Activated naive CD8-positive, alpha-beta T cell treated with anti-CD3 and anti-CD28 coated beads, Interleukin-2, amount 10 ng/mL, durations not matched to agents 7 days and 5 days (primary cell): ENCODE data around the gene SHC3. TPM values are rescaled to one million over a fixed set of nuclear protein-coding genes. Genes with fewer than 3 reads are reported as not detected.

Experiments used
- ATAC-seq: fragments of 150-1000 bp; cut with Tn5 transposase; one replicate; pipeline ENCODE4 v1.10.0; 2021; ENCODE audit warnings: low read depth, moderate library complexity
- POLR2A ChIA-PET: fragments of 350-600 bp; sonication (Branson Sonifier 250); formaldehyde crosslinking; loops from one replicate; lab custom pipeline; 2021; ENCODE audit warnings: antibody characterized with exemption; lab: Charles Lee
- DNase-seq: peaks from one replicate; pipeline ENCODE4 v3.0.0; 2021
- H3K27ac Mint-ChIP-seq: one replicate; pipeline ENCODE4 v1.8.0; 2022; ENCODE audit warnings: mild to moderate bottlenecking, mixed read lengths
- H3K27me3 Mint-ChIP-seq: one replicate; pipeline ENCODE4 v1.8.0; 2022; ENCODE audit warnings: mild to moderate bottlenecking, moderate library complexity, mixed read lengths
- H3K36me3 Mint-ChIP-seq: one replicate; pipeline ENCODE4 v1.8.0; 2021; ENCODE audit warnings: mild to moderate bottlenecking, mixed read lengths
- H3K4me1 Mint-ChIP-seq: one replicate; pipeline ENCODE4 v1.8.0; 2021; ENCODE audit warnings: mixed read lengths
- H3K4me3 Mint-ChIP-seq: one replicate; pipeline ENCODE4 v1.8.0; 2022; ENCODE audit warnings: mild to moderate bottlenecking, moderate library complexity, mixed read lengths
- H3K9me3 Mint-ChIP-seq: one replicate; pipeline ENCODE4 v1.8.0; 2021; ENCODE audit warnings: mixed read lengths
- total RNA-seq, 2 experiments: library from RNA; stranded (reverse); gene quantifications; one replicate each; pipeline ENCODE4 v1.2.3, GENCODE V29; 2021

The SHC3 gene
- total RNA-seq, 2 experiments from 2014 or later, result not detected

DNA sequence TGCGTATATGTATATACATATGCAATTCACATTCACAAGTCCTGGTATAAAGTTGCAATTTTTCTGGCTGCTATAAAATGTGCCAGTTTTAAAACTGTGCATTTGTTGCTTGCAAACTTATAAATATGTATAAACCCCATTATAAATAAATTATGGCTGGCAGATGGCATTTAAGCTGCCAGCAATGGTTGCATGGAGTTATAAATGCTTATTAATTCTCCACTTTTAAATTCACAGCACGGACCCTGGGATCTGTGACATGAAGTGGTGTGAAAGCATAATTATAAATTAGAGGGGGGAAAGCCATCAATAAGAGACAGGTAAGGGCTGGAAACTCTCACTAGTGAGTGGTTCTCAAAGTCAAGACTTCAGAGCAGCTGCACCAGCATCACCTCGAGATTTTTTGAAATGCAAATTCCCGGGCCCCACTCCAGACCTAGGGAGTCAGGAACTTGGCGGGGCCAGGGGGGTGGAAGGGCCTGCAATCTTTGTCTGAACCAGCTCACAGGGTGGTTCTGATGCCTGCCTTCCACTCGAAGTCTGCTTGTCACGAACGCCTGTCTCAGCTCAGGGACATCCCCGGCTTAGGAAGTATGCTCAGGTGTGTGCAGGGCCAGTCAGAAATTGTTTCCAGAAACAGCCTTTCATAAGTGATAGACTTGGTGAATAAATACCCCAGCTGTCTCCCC, 170.4 kb downstream of the SHC3 start:
- ATAC-seq (no peak), DNase-seq (no peak)
- Mint-ChIP-seq H3K36me3 (no peaks in the 10 kb centered on the region), H3K4me3 (no peak overlapping the region), H3K4me1 (no peaks in the 10 kb centered on the region), H3K27me3 (peaks cover 24% of the 10 kb centered on the region), H3K27ac (no peak overlapping the region), H3K9me3 (no peaks in the 10 kb centered on the region)
- POLR2A ChIA-PET, result no interaction called here

DNA sequence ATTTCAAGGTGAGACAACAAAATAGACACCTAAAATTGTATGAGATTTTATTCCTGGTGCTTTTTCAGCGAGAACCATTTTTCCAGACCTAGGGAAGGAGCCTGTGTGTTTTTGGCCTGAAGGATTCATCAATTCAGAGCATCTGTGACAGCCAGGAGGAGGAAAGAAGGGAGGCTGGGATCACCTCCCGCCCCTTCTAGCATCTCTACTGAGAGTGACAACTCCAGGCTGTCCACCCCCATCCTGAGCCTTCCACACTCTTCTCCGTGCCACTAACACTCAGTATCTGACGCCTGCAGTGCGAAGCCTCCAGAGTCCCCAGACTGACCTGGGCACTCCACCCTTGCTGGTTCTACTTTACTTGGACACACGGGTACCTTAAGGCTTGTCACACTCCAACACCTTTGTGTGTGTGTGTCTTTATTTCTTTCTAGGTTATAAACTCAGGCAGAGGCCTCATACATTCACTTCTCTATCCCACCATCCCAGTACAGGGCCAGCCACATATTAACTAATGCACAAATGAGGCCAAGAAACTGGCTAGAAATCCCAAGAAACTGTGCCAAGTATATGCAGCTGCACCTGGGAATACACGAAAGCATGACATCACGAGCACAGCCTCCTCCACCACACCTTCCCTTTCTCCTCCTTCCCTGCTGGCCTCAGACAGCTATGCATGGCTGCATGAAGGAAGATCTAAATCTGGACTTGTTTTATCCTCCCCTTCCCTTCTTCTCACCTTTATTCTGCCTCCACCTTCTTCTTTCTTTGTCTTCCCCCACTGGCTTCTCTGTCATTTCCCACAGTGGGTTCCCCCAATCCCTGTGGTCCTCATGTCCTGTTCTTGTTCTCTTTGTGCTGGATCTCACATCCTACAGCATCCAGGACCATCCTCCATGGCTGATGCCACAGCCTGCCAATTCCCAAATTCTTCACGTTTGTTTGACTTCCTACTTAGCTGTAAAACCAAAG, 171.3 kb downstream of the SHC3 start:
- no peaks in the 10 kb centered on the region for H3K36me3 Mint-ChIP-seq
- ATAC-seq, result no peak
- peaks cover 30% of the 10 kb centered on the region for H3K27me3 Mint-ChIP-seq
- POLR2A ChIA-PET, result no interaction called here
- no peaks in the 10 kb centered on the region for H3K4me1 Mint-ChIP-seq
- no peaks in the 10 kb centered on the region for H3K9me3 Mint-ChIP-seq
- DNase-seq, result no peak
- no peak overlapping the region for H3K27ac Mint-ChIP-seq
- no peak overlapping the region for H3K4me3 Mint-ChIP-seq

DNA sequence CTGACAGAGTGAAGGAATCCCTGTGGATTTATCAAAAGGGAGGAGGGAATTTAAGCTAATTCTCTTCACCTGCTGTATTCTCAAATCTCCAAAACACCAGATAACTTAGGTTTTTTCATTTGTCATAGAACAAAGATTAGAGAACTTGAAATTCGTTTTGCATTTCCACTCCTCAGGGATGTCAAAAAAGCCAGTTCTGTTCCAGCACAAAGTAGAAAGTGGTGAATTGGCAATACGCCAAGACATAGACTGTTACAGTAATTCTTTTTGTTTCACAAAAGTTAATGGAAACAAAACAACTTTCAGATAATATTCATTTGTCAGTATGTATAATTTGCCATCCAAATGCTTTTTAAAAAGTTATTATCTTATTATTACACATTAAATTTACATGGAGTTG, 172.4 kb downstream of the SHC3 start:
- Mint-ChIP-seq H3K36me3 (no peaks in the 10 kb centered on the region), H3K4me3 (no peak overlapping the region), H3K27ac (no peak overlapping the region), H3K4me1 (no peaks in the 10 kb centered on the region), H3K9me3 (no peaks in the 10 kb centered on the region), H3K27me3 (peaks cover 37% of the 10 kb centered on the region)
- POLR2A ChIA-PET, result no interaction called here
- ATAC-seq (no peak), DNase-seq (no peak)

DNA sequence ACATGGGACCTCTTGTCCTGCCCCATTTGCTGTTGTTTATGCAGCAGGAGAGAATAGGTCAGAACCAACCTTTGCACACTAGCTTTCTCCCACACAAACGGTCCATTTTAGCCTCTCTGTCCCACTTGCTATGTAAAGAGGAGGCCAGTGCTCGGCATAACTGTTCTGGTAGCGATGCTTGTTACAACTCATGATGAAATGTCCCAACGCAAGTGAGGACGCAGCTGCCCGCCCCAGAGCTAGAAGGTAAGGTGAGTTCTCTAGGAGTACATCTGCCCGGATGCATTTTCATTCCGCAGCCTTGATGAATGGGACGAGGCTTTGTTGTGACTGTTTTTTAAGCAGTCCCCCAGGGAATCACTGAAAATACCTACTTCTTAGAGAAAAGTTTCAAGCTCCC, 173.3 kb downstream of the SHC3 start:
- no peaks in the 10 kb centered on the region for H3K9me3 Mint-ChIP-seq
- POLR2A ChIA-PET, result no interaction called here
- peaks cover 38% of the 10 kb centered on the region for H3K27me3 Mint-ChIP-seq
- ATAC-seq, result no peak
- DNase-seq, result no peak
- peaks cover 3% of the 10 kb centered on the region for H3K4me1 Mint-ChIP-seq
- no peak overlapping the region for H3K27ac Mint-ChIP-seq
- no peaks in the 10 kb centered on the region for H3K36me3 Mint-ChIP-seq
- H3K4me3 Mint-ChIP-seq, result no peak overlapping the region

DNA sequence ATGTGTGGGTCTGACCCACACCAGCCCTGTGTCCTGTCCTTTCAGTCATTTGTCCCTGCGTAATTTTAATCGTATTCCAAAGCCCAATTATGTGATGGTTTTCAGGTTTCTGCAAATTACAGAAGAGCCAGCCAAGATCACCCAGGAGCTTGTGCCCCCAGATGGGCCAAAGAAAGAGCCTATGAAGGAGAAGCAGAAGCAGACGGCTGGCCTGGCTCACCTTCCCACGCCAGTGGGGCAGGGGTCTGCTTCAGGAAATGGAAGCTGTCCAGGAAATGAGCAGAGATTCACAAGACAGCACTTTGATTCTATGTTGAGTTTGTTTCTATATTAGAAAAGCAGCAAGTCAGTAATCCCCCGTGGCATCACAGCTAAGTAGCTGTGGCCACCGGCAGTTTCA, 175.6 kb downstream of the SHC3 start:
- Mint-ChIP-seq H3K4me3 (no peak overlapping the region), H3K9me3 (no peaks in the 10 kb centered on the region), H3K4me1 (peaks cover 3% of the 10 kb centered on the region), H3K27ac (no peak overlapping the region), H3K36me3 (no peaks in the 10 kb centered on the region), H3K27me3 (peaks cover 39% of the 10 kb centered on the region)
- ATAC-seq (no peak), DNase-seq (no peak)
- POLR2A ChIA-PET, result no interaction called here

DNA sequence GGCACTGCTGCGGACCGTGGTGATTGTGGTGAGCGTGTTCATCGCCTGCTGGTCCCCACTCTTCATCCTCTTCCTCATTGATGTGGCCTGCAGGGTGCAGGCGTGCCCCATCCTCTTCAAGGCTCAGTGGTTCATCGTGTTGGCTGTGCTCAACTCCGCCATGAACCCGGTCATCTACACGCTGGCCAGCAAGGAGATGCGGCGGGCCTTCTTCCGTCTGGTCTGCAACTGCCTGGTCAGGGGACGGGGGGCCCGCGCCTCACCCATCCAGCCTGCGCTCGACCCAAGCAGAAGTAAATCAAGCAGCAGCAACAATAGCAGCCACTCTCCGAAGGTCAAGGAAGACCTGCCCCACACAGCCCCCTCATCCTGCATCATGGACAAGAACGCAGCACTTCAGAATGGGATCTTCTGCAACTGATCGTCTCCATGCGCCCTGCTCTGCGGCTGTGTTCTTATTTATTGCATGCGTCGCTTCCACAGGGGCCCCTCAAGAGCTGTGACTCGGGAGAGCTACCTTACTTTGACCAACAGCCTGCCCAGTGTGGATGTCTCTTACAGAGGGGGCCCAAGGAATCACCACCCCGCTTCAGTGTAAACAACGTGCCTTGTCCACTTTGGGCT, 176.6 kb downstream of the SHC3 start:
- H3K36me3 Mint-ChIP-seq, result no peaks in the 10 kb centered on the region
- POLR2A ChIA-PET, result no interaction called here
- peaks cover 36% of the 10 kb centered on the region for H3K27me3 Mint-ChIP-seq
- DNase-seq (no peak), ATAC-seq (no peak)
- peaks cover 3% of the 10 kb centered on the region for H3K4me1 Mint-ChIP-seq
- H3K27ac Mint-ChIP-seq, result no peak overlapping the region
- H3K4me3 Mint-ChIP-seq, result no peak overlapping the region
- H3K9me3 Mint-ChIP-seq, result no peaks in the 10 kb centered on the region

DNA sequence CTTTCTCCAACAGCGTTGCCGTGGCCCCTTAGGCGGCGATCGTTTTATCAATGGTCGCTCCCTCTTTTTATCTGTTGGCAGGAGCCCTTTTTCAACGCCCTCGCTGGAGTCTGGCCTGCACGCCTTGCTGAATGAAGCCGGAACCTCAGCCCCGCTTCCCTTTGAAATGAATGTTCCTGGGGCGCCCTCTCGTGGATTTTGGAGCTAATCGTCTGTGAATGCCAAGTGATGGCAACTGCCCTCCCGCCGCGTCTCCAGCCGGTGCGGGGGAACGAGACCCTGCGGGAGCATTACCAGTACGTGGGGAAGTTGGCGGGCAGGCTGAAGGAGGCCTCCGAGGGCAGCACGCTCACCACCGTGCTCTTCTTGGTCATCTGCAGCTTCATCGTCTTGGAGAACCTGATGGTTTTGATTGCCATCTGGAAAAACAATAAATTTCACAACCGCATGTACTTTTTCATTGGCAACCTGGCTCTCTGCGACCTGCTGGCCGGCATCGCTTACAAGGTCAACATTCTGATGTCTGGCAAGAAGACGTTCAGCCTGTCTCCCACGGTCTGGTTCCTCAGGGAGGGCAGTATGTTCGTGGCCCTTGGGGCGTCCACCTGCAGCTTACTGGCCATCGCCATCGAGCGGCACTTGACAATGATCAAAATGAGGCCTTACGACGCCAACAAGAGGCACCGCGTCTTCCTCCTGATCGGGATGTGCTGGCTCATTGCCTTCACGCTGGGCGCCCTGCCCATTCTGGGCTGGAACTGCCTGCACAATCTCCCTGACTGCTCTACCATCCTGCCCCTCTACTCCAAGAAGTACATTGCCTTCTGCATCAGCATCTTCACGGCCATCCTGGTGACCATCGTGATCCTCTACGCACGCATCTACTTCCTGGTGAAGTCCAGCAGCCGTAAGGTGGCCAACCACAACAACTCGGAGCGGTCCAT, 177.4 kb downstream of the SHC3 start:
- no peak overlapping the region for H3K27ac Mint-ChIP-seq
- peak; percentile 77 for DNase-seq
- POLR2A ChIA-PET, result no interaction called here
- H3K9me3 Mint-ChIP-seq, result no peaks in the 10 kb centered on the region
- peak; percentile 75 for ATAC-seq
- H3K27me3 Mint-ChIP-seq, result peaks cover 36% of the 10 kb centered on the region
- H3K36me3 Mint-ChIP-seq, result no peaks in the 10 kb centered on the region
- H3K4me3 Mint-ChIP-seq, result no peak overlapping the region
- peaks cover 3% of the 10 kb centered on the region for H3K4me1 Mint-ChIP-seq

DNA sequence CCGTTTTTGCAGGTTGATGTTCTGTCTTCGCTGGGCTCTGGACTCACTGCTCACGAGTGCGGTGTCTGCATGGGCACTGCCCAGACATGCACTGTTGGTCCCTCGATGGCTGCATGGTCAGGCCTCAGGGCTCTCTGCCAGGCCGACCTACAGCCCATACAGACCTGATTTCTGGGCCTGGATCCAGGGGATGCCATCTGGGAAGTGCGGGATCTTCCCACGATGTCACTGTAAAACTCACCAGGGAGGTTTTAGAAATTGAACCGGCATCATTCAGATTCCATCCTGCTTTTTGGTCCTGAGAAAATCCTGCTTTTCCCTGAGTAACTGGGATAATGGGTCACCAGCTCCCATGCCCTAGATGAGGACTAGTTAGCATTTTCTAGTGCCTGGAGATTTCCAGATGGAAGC, 178.2 kb downstream of the SHC3 start:
- ATAC-seq (no peak), DNase-seq (no peak)
- peaks cover 3% of the 10 kb centered on the region for H3K4me1 Mint-ChIP-seq
- no peak overlapping the region for H3K4me3 Mint-ChIP-seq
- H3K27ac Mint-ChIP-seq, result no peak overlapping the region
- no peaks in the 10 kb centered on the region for H3K9me3 Mint-ChIP-seq
- H3K36me3 Mint-ChIP-seq, result no peaks in the 10 kb centered on the region
- POLR2A ChIA-PET, result no interaction called here
- H3K27me3 Mint-ChIP-seq, result peaks cover 29% of the 10 kb centered on the region

DNA sequence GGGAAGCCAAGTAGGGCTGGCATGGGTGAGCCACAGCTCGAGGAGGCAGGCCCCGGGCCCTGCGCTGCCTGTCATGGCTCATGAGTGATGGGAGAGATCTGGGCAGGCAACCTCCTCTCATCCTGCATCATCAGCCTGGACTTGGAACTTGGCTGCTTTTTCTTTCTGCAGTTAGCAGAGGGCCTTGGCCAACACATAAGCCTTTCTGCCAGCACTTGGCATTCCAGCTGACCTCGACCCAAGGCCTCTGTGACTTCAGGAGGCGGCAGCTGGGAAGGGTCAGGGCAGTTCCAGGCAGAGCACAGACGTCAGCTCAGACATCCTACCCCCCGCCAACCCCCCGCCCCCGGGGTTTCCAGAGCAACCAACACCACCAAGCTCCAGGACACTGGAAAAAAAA, 179.7 kb downstream of the SHC3 start:
- H3K9me3 Mint-ChIP-seq, result no peaks in the 10 kb centered on the region
- H3K27ac Mint-ChIP-seq, result no peak overlapping the region
- H3K36me3 Mint-ChIP-seq, result no peaks in the 10 kb centered on the region
- DNase-seq, result no peak
- peaks cover 27% of the 10 kb centered on the region for H3K27me3 Mint-ChIP-seq
- H3K4me3 Mint-ChIP-seq, result no peak overlapping the region
- POLR2A ChIA-PET, result no interaction called here
- peaks cover 3% of the 10 kb centered on the region for H3K4me1 Mint-ChIP-seq
- no peak for ATAC-seq

DNA sequence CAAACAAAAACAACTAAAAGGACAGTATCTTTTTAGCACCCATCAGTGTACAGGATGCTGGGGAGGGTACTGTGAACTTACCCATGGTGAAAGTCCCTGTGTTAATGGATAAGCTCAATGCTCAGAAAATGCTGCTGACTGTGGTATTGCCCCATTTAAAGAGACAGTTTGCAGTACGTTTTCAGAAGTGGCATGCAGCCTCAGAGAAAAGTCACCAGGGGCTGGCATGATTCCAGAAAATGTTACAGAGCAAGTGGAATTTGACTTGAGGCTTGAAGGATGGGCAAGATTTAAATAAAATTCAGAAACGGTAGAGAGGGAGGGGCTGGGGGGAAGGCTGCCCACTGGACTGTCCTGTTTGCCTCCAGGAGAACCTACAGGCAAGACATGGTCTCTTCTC, 180.1 kb downstream of the SHC3 start:
- no peak overlapping the region for H3K27ac Mint-ChIP-seq
- H3K27me3 Mint-ChIP-seq, result peaks cover 26% of the 10 kb centered on the region
- ATAC-seq, result no peak
- no peak for DNase-seq
- H3K4me1 Mint-ChIP-seq, result peaks cover 3% of the 10 kb centered on the region
- POLR2A ChIA-PET, result no interaction called here
- no peaks in the 10 kb centered on the region for H3K36me3 Mint-ChIP-seq
- no peaks in the 10 kb centered on the region for H3K9me3 Mint-ChIP-seq
- H3K4me3 Mint-ChIP-seq, result no peak overlapping the region

DNA sequence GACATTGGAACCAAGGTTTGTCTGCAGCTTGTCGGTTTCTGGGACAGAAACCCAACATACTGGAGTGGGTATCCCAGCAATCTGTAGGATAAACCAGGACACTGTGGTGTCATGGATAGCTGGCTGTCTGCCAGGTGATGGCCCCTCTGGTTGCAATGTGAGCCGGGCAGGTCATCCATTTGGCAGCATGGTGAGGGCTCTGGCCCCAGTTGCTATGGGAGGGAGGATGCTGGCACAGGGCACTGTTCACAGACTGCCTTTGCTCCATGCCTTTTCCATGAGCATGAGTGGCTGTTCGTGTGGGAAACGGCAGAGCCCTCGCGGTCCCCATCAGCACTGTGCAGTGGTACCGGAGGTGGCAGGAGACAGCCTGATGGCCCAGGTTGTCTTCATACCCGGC, 181.0 kb downstream of the SHC3 start:
- no peak overlapping the region for H3K4me3 Mint-ChIP-seq
- DNase-seq (no peak), ATAC-seq (no peak)
- no peaks in the 10 kb centered on the region for H3K36me3 Mint-ChIP-seq
- H3K9me3 Mint-ChIP-seq, result no peaks in the 10 kb centered on the region
- peaks cover 26% of the 10 kb centered on the region for H3K27me3 Mint-ChIP-seq
- POLR2A ChIA-PET, result no interaction called here
- H3K27ac Mint-ChIP-seq, result no peak overlapping the region
- H3K4me1 Mint-ChIP-seq, result peaks cover 3% of the 10 kb centered on the region

DNA sequence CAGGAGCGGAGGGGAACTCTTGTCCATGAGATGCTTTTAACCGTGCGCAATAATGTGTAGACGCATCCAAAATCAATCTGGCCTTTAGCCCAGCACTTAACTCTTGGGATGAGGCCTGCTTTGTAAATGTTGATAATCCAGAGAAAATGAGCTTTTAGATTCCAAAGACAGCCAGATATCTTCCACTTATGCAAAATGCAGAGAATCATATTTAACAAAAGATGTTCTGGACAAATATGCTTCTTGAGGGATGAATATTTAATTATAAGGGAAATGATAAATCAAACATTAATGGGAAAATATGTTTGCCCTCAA, 181.7 kb downstream of the SHC3 start:
- Mint-ChIP-seq H3K36me3 (no peaks in the 10 kb centered on the region), H3K4me3 (no peak overlapping the region), H3K9me3 (no peaks in the 10 kb centered on the region), H3K27ac (no peak overlapping the region), H3K4me1 (peaks cover 5% of the 10 kb centered on the region), H3K27me3 (peaks cover 27% of the 10 kb centered on the region)
- no peak for ATAC-seq
- DNase-seq, result no peak
- POLR2A ChIA-PET, result no interaction called here
